GM19351 (cell line): Measurements from ENCODE around the gene AKNA.

Source experiments
- ATAC-seq: cut with Tn5 transposase; IDR thresholded peaks from one replicate; pipeline ENCODE4 v1.9.1; 2021; ENCODE audit warnings: mild to moderate bottlenecking, moderate library complexity; ENCODE audit not compliant: unreplicated experiment

AKNA gene

DNA sequence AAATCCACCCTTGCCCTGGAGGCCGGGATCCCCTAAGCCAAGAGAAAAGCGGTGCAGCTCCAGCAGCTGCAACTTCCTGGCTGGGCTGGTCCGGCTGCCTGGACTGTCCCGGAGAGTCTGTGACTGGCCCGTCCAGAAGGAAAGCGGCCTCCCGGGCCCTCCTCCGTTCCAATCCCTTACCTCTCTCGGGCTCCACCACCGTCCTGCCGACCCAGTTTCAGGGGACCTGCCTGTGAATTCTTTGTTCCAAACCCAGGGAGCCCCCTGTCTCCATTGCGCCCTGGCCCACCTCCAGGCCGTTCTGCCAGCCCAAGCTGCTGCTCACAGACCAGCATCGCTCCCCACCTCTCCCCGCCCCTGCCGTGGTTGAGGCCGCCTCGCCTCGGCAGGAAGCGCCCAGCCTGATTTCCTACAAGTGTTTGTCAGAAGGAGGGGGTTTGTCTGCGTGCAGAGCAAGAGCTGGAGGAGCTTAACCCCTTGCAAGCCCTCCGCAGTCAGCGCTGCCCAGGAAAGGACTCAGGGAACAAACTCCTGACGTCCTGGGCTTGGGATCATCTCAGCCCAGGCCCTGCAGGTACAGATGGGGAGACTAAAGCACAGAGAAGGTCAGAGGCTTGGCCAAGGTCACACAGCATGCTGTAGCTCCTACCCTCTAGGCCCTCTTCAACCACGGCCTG, at the start of gene AKNA:
Gene AKNA, minus strand, starts transcription at position 303 of the 677 bp plus-strand sequence. CDS start 6,649 bp downstream, outside the sequence.
- peak; percentile 32 for ATAC-seq

DNA sequence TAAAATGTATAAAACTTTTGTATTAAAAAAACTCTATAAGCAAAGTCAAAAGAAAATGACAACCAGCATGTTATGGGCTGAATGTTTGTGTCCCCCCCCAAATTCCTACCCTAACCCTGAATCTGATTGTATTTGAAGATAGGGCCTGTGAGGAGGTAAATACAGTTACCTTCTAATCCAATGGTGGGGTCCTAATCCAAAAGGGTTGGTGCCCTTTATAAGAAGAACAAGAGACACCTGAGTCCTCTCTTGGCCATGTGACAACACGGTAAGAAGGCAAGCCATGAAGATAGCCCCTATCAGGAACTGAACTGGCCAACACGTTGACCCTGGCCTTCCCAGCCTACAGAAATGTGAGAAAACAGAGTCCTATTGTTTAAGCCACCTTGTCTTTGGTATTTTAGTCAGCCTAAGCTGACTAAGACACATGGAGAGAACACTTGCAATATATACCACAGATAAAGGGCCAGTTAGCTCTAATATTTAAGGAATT, 49.7 kb upstream of the AKNA start:
- no peak for ATAC-seq

GRCh38 chr9:114434878-114435311, 47.1 kb upstream of the AKNA start:
- no peak for ATAC-seq

DNA sequence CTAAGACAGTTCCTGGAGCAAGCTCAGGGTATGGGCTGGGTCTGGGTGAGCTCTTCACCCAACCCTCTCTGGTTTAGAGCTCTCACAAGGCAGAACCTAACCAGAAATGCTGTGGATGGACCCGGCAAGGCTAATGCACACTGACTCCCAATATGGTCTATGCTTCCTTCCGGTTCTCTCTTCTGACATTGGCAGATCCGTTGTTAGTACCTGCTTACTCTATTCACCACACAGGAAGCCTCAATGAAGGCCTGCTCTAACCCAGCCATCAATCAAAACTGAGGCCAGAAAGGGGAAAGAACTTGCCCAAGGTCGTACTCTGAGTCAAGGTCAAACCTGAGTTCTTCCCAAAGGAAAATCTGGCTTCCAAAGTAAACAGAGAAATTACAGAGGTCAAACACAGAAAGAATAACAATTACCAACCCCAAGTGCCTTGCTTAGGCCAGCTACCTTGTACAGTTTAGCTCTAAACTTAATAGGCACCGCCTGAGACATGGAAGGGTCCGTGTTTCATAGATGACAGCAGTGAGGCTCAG, 46.0 kb upstream of the AKNA start:
- ATAC-seq: no peak

DNA sequence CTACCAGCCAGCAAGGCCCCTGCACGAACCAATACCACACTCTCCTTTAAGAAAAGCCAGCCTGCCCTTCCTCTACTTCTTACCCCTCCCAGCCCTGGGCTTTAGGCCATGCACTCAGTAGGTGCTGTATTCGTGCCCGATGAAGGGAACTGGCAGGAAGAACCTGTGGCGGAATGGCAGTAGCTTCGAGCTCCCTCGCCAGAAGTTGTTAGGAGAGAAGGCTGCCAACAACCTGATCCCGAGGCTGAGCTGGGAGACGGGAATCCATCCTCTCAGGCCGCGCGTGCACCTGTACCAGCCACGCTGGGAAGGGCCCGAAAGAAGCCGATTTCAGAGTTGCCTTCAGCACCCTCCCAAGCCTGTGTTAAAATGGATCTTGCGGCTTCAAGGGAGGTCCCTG, 45.3 kb upstream of the AKNA start:
- no peak for ATAC-seq

GRCh38 chr9:114432323-114433067, 44.7 kb upstream of the AKNA start:
- ATAC-seq: no peak

- ATAC-seq: no peak
These were observed 44.0 kb upstream of the AKNA start for GRCh38 chr9:114431770-114432169.

GRCh38 chr9:114431003-114431402, 43.2 kb upstream of the AKNA start:
- ATAC-seq: no peak

DNA sequence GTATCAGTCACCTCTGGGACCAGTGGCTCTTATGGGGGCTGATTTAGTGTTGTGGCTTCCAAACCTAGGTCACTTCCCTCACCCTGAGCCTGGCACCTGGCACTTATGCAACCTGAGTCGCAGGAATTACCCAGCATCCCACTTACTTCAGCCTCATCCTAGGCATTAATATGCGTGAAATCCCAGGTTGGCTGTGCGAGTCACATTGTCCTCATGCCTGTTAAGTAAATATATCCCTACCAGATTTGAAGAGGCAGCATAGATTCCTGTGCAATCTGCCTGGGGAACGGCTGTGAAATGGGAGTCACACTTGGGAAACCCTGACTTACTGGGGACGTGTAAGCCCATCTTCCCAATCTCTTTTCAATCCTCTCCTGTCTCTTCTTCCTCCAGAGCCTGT, 42.7 kb upstream of the AKNA start:
- ATAC-seq: no peak

- no peak for ATAC-seq
These were observed 41.7 kb upstream of the AKNA start for GRCh38 chr9:114429488-114429887.

DNA sequence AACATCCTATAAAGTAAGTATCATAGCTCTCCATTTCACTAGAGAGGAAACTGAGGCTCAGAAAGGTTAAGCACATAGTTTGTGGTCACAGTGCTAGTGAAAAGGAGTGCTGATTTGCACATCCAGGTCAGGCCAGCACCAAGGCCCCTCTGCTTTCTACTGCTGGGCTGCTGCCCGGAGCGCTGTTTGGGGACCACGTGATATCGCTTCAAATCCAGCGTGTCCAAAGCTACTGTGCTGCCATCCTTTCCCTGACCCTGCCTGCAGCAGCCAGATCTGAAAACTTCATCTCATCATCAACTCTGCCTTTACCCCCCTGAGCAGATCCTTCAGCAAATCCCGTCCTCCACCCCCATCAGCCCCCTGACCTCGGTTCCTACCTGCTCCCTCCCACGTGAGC, 40.7 kb upstream of the AKNA start:
- no peak for ATAC-seq

DNA sequence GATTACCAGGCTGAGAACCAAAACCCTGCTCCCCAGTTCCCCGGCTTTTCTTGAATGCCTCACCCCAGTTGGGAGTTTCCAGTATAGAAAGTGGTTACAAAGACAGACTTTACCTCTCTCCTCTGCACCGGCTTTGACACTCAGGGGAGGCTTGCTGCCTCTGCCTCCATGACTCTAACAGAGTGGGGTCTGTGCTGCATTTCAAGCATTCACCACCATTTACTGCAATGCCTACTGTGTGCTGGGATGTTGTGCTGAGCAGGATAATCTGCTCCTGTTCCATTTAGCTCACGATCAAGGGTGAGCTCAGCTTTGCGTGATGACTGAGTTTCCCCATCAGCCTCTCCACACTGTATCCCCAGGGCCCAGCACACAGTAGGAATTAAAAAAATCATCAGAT, 39.9 kb upstream of the AKNA start:
- ATAC-seq: no peak

DNA sequence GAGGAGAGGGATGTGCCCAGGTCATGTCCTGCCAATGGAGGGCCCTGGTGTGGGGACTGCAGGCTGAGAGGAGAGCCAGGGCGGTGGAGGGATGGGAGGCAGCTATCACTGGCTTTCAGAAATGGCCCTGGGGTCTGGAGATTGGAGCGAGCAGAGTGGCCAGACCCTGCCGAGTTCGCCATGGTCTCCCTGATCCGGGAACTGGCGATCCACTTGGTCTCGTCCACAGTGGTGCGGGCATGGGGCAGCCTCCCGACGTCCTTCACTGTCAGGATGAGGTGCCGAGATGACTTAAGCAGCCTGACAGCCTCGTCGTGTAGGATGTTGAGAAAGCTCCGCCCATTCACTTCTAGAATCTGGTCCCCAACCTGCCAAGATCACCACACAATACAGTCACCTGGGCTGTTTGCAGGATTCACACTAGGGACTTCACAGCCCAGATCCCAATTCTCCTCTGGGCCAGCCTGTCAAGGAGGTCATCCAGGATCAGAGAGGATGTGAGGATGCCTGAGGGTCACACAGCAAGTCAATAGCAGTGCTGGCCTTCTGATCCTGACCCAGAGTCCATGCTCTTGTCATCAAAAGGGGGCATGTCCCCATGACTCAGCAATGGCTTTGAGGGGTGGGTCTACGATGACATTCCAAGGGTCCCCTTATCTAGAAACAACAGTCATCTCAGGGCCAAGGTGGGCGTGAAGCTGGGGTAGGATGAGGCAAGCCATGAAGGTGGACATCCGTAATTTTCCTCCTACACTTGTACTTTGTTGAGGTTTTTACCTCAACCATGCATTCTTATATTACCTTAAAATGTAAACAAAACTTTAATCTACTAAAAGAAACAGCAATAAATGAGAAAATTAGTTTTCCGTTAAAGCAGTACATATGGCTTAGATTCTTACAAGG, 38.5 kb upstream of the AKNA start:
- ATAC-seq: no peak

DNA sequence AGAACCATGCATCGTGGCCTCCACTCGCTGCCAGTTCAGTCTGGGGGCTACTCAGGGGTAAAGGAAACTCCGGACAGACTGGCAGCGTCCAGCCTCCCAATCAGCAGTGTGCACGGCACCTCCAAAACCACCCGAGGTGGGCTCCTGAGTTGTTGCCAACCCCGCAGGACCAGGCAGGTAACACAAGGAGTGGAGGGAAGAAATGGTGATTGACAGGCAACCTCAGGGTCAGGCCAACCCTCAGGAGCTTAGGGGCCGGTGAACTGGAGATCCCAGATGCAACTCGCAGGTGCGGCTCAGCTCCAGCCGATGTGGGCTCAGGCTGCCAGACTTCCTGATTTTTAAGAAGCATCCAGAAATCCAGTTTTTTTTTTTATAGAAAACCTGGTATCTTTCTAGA, 37.3 kb upstream of the AKNA start:
- ATAC-seq: no peak

GRCh38 chr9:114424126-114424525, 36.3 kb upstream of the AKNA start:
- no peak for ATAC-seq

DNA sequence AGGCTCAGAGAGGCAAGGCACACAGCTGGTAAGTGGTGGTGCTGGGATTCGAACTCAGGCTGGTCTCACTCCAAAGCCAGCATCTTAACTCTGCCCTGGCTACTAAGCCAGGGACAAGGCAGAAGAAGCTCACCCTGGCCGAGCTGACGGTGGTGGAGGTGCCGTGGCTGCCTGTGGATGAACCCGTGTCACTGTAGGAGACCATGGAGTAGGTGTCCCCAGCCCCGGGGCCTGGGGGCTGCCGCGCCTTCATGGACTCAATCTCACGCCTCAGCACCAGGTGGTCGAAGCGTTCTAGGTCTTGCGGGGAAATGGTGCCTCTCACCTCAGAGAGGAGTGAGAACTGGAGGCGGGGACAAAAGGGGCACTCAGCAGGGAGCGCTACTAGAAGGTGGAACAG, 35.4 kb upstream of the AKNA start:
- no peak for ATAC-seq

DNA sequence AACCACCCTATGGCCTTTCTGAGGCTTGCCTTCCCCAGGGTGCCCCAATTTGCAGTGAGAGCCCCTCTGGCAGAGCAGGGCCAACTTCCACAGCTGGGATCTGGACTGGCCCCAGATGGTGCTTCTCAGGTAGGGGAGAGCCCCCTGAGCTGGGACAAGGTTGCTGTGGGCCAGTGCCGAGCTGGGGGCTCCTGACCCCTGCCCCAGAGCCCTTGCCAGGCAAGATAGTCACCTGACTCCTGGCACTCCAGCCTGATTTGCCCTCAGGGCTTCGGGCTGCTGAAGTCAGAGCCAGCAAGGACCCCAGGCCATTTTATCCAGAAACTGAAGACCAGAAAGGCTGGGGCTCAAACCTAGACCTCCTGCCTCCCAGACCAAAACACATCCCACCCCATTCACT, 33.4 kb upstream of the AKNA start:
- ATAC-seq: no peak

- no peak for ATAC-seq
These were observed 32.0 kb upstream of the AKNA start for GRCh38 chr9:114419796-114420195.

- ATAC-seq: no peak
These were observed 30.3 kb upstream of the AKNA start for GRCh38 chr9:114418053-114418452.

GRCh38 chr9:114417511-114417910, 29.7 kb upstream of the AKNA start:
- no peak for ATAC-seq

GRCh38 chr9:114416906-114417305, 29.1 kb upstream of the AKNA start:
- ATAC-seq: no peak
